SK-N-SH treated with all-trans-retinoic acid at 6 μM for 48 hours (cell line): ENCODE measurements around the gene SAYSD1.

Experiments used
- ATAC-seq: fragments of 200-7000 bp; cut with Tn5 transposase; 3 replicates; pipeline ENCODE4 v1.9.1; 2020; ENCODE audit warnings: mild to moderate bottlenecking, moderate library complexity
- ARNTL ChIP-seq: fragments of 450-650 bp; formaldehyde crosslinking; IDR thresholded peaks from 2 replicates; pipeline ENCODE4 v1.5.0; 2020; ENCODE audit warnings: low read depth, mild to moderate bottlenecking, moderate library complexity, borderline replicate concordance
- BACH2 ChIP-seq: fragments of 250-450 bp; sonication (Bioruptor Pico); IDR thresholded peaks from 2 replicates; pipeline ENCODE4 v1.9.0; 2021; ENCODE audit warnings: mild to moderate bottlenecking, borderline replicate concordance
- CSDC2 ChIP-seq: fragments of 250-450 bp; sonication (Bioruptor Pico); IDR thresholded peaks from 2 replicates; pipeline ENCODE4 v1.5.0; 2020; ENCODE audit warnings: mild to moderate bottlenecking, moderate library complexity
- CSRNP3 ChIP-seq: fragments of 250-450 bp; sonication (Bioruptor Pico); IDR thresholded peaks from 2 replicates; pipeline ENCODE4 v1.5.1; 2021; ENCODE audit warnings: mild to moderate bottlenecking, moderate library complexity
- GLIS3 ChIP-seq: fragments of 250-450 bp; sonication (Bioruptor Pico); IDR thresholded peaks from 2 replicates; pipeline ENCODE4 v1.5.0; 2020; ENCODE audit warnings: mild to moderate bottlenecking, moderate library complexity
- ISL1 ChIP-seq: fragments of 250-450 bp; sonication (Bioruptor Pico); IDR thresholded peaks from 2 replicates; pipeline ENCODE4 v2.1.2; 2022; ENCODE audit warnings: mild to moderate bottlenecking, moderate library complexity
- OSR1 ChIP-seq: fragments of 250-450 bp; sonication (Bioruptor Pico); IDR thresholded peaks from 2 replicates; pipeline ENCODE4 v1.8.0; 2022; ENCODE audit warnings: moderate library complexity, mild to moderate bottlenecking, inconsistent platforms
- PATZ1 ChIP-seq: fragments of 250-450 bp; sonication (Bioruptor Pico); IDR thresholded peaks from 2 replicates; pipeline ENCODE4 v1.8.0; 2020; ENCODE audit warnings: mild to moderate bottlenecking, moderate library complexity, borderline replicate concordance
- PPARA ChIP-seq: fragments of 250-450 bp; sonication (Bioruptor Pico); IDR thresholded peaks from 2 replicates; pipeline ENCODE4 v1.5.0; 2020; ENCODE audit warnings: mild to moderate bottlenecking, borderline replicate concordance
- RARB ChIP-seq: fragments of 250-450 bp; sonication (Bioruptor Pico); IDR thresholded peaks from 2 replicates; pipeline ENCODE4 v1.8.0; 2021; ENCODE audit warnings: mild to moderate bottlenecking, moderate library complexity
- TOX ChIP-seq: fragments of 250-450 bp; sonication (Bioruptor Pico); IDR thresholded peaks from 2 replicates; pipeline ENCODE4 v1.8.0; 2021; ENCODE audit warnings: mild to moderate bottlenecking, moderate library complexity, borderline replicate concordance
- ZC3H10 ChIP-seq: fragments of 250-450 bp; sonication (Bioruptor Pico); IDR thresholded peaks from 2 replicates; pipeline ENCODE4 v1.5.1; 2021; ENCODE audit warnings: mild to moderate bottlenecking, moderate library complexity
- ZFP3 ChIP-seq: fragments of 250-450 bp; sonication (Bioruptor Pico); IDR thresholded peaks from 2 replicates; pipeline ENCODE4 v1.5.0; 2020; ENCODE audit warnings: mild to moderate bottlenecking, moderate library complexity
- ZFP30 ChIP-seq: fragments of 450-650 bp; formaldehyde crosslinking; IDR thresholded peaks from 2 replicates; pipeline ENCODE4 v1.5.0; 2022; ENCODE audit warnings: mild to moderate bottlenecking, moderate library complexity
- ZNF565 ChIP-seq: fragments of 450-650 bp; formaldehyde crosslinking; conservative IDR thresholded peaks from 2 replicates; pipeline ENCODE4 v1.5.0; 2020; ENCODE audit warnings: low read depth, mild to moderate bottlenecking, moderate library complexity
- ZNF70 ChIP-seq: fragments of 450-650 bp; formaldehyde crosslinking; IDR thresholded peaks from 2 replicates; pipeline ENCODE4 v1.5.0; 2020; ENCODE audit warnings: mild to moderate bottlenecking, moderate library complexity
- ZNF8 ChIP-seq: fragments of 450-650 bp; formaldehyde crosslinking; IDR thresholded peaks from 2 replicates; pipeline ENCODE4 v1.5.0; 2020; ENCODE audit warnings: mild to moderate bottlenecking, moderate library complexity
- TF ChIP-seq, protein P1 (sequence below): fragments of 250-450 bp; sonication (Bioruptor Pico); IDR thresholded peaks from 2 replicates; pipeline ENCODE4 v1.8.0; 2021; ENCODE audit warnings: low read depth, mild to moderate bottlenecking, moderate library complexity, borderline replicate concordance
- TF ChIP-seq, protein P2 (sequence below): fragments of 250-450 bp; sonication (Bioruptor Pico); IDR thresholded peaks from 2 replicates; pipeline ENCODE4 v1.5.0; 2020; ENCODE audit warnings: mild to moderate bottlenecking, moderate library complexity
- TF ChIP-seq, protein P3 (sequence below): fragments of 250-450 bp; sonication (Bioruptor Pico); IDR thresholded peaks from 2 replicates; pipeline ENCODE4 v1.5.1; 2020; ENCODE audit warnings: low read depth, mild to moderate bottlenecking, moderate library complexity

SAYSD1 gene

GRCh38 chr6:39128832-39129231 is 13.8 kb upstream of the SAYSD1 start:
- TF ChIP-seq, protein P1, sequence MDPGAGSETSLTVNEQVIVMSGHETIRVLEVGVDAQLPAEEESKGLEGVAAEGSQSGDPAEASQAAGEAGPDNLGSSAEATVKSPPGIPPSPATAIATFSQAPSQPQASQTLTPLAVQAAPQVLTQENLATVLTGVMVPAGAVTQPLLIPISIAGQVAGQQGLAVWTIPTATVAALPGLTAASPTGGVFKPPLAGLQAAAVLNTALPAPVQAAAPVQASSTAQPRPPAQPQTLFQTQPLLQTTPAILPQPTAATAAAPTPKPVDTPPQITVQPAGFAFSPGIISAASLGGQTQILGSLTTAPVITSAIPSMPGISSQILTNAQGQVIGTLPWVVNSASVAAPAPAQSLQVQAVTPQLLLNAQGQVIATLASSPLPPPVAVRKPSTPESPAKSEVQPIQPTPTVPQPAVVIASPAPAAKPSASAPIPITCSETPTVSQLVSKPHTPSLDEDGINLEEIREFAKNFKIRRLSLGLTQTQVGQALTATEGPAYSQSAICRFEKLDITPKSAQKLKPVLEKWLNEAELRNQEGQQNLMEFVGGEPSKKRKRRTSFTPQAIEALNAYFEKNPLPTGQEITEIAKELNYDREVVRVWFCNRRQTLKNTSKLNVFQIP: no peak
- TF ChIP-seq CSDC2 (CRISPR knock-in tag) (no peak), ARNTL (CRISPR knock-in tag) (no peak), CSRNP3 (CRISPR knock-in tag) (no peak), PPARA (CRISPR knock-in tag) (no peak), ZFP30 (no peak), ISL1 (no peak), ZNF565 (no peak)
- ATAC-seq: no peak

DNA sequence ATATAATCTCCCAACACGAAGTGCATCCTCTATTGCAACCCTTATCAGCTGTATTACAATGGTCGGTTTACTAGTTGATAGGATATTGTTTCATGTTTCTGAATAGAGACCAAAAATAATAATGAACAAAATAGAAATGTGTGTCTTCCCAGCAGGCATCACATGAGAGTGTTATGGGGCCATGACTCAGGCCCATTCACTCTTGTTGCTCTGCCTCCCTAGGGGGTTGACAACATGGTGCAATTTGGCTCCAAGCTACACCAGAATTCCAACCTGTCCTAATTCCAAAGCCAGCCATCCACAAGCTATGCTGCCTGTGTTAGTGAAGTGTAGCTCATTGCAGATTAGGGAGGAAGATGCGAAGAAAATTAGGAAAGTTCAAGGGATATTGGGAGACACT is 13.1 kb upstream of the SAYSD1 start:
- TF ChIP-seq, protein P1: no peak
- TF ChIP-seq ZC3H10 (CRISPR knock-in tag): no peak
- TF ChIP-seq PPARA (CRISPR knock-in tag): no peak
- TF ChIP-seq CSRNP3 (CRISPR knock-in tag): no peak
- TF ChIP-seq TOX (CRISPR knock-in tag): no peak
- no peak for TF ChIP-seq CSDC2 (CRISPR knock-in tag)
- no peak for TF ChIP-seq GLIS3
- no peak for TF ChIP-seq OSR1 (CRISPR knock-in tag)
- TF ChIP-seq BACH2 (CRISPR knock-in tag): no peak
- no peak for ATAC-seq

DNA sequence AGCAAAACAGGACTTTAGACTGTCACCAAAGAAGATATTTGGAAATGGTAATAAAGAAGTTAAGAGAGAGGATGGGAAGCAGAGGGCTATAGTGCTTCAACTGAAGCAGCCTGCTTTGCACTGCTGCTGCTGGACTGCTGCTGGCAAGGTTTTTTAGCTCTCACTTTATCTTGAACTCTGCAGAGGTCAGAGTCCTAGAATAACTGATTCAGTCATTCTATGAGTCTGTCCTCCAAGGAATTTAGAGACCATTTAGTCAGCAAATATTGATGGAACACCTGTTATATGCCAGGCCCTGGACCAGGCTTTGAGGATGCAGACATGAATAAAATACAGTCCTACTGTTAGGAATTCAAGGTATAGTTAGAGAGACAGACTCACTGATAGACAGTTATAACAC is 9.1 kb upstream of the SAYSD1 start:
- ATAC-seq: no peak
- TF ChIP-seq ZNF565: no peak
- no peak for TF ChIP-seq RARB (CRISPR knock-in tag)
- no peak for TF ChIP-seq ZNF70
- TF ChIP-seq, protein P1: no peak
- no peak for TF ChIP-seq GLIS3

DNA sequence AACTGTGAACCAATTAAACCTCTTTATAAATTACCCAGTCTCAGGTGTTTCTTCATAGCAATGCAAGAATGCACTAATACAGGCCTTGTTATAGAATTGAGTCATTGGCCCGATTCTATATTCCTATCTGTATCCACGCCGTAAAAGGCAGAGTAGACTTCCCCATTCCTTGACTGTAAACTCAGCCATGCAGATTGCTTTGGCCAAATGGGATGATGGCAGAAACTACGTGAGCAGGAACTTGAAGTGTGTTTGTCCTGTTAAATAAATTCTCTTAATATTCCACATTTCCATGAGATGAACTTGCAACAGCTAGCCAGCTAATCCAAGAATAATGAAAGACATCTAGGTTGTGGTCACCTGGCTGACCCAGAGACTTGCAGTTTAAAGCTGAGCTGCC is 3.9 kb upstream of the SAYSD1 start:
- ATAC-seq: no peak
- TF ChIP-seq ARNTL (CRISPR knock-in tag): no peak
- no peak for TF ChIP-seq GLIS3
- TF ChIP-seq ZNF70: no peak
- TF ChIP-seq ZNF8: no peak
- no peak for TF ChIP-seq ZFP3 (CRISPR knock-in tag)
- no peak for TF ChIP-seq ZNF565
- no peak for TF ChIP-seq BACH2 (CRISPR knock-in tag)
- TF ChIP-seq PATZ1: no peak
- no peak for TF ChIP-seq RARB (CRISPR knock-in tag)
- no peak for TF ChIP-seq ZC3H10 (CRISPR knock-in tag)
- TF ChIP-seq, protein P2, sequence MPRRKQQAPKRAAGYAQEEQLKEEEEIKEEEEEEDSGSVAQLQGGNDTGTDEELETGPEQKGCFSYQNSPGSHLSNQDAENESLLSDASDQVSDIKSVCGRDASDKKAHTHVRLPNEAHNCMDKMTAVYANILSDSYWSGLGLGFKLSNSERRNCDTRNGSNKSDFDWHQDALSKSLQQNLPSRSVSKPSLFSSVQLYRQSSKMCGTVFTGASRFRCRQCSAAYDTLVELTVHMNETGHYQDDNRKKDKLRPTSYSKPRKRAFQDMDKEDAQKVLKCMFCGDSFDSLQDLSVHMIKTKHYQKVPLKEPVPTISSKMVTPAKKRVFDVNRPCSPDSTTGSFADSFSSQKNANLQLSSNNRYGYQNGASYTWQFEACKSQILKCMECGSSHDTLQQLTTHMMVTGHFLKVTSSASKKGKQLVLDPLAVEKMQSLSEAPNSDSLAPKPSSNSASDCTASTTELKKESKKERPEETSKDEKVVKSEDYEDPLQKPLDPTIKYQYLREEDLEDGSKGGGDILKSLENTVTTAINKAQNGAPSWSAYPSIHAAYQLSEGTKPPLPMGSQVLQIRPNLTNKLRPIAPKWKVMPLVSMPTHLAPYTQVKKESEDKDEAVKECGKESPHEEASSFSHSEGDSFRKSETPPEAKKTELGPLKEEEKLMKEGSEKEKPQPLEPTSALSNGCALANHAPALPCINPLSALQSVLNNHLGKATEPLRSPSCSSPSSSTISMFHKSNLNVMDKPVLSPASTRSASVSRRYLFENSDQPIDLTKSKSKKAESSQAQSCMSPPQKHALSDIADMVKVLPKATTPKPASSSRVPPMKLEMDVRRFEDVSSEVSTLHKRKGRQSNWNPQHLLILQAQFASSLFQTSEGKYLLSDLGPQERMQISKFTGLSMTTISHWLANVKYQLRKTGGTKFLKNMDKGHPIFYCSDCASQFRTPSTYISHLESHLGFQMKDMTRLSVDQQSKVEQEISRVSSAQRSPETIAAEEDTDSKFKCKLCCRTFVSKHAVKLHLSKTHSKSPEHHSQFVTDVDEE (CRISPR knock-in tag): no peak
- TF ChIP-seq CSRNP3 (CRISPR knock-in tag): no peak
- TF ChIP-seq, protein P3, sequence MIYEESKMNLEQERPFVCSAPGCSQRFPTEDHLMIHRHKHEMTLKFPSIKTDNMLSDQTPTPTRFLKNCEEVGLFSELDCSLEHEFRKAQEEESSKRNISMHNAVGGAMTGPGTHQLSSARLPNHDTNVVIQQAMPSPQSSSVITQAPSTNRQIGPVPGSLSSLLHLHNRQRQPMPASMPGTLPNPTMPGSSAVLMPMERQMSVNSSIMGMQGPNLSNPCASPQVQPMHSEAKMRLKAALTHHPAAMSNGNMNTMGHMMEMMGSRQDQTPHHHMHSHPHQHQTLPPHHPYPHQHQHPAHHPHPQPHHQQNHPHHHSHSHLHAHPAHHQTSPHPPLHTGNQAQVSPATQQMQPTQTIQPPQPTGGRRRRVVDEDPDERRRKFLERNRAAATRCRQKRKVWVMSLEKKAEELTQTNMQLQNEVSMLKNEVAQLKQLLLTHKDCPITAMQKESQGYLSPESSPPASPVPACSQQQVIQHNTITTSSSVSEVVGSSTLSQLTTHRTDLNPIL: no peak
